Measurements from ENCODE around the gene RNLS. TPM values are rescaled to one million over a fixed set of nuclear protein-coding genes. Genes with fewer than 3 reads are reported as not detected.
"Not testable (repeated sequence)": the region's sequence is repeated elsewhere in the genome, so short reads cannot be mapped to it uniquely, and the experiment has no call there.

RNLS gene
- total RNA-seq, 1 experiment from 2014 or later, result not detected

- TF ChIP-seq RAD21 (IDR thresholded peaks at IDR 0.05; ENCODE audit: low read depth), result no peak
- TF ChIP-seq ATF3 (IDR thresholded peaks at IDR 0.05), result no peak
- TF ChIP-seq POLR2AphosphoS5 (IDR thresholded peaks at IDR 0.05; ENCODE audit: low read depth, low read length), result no peak
- no peak for TF ChIP-seq SP1 (IDR thresholded peaks at IDR 0.05; ENCODE audit: low read depth)
- TF ChIP-seq ZFX (IDR thresholded peaks at IDR 0.05), result no peak
- TF ChIP-seq REST (IDR thresholded peaks at IDR 0.05; ENCODE audit: low read depth), result no peak
- no peak for TF ChIP-seq ZBTB33 (IDR thresholded peaks at IDR 0.05; ENCODE audit: extremely low read depth, insufficient replicate concordance, low read length)
- TF ChIP-seq FOSL1 (IDR thresholded peaks at IDR 0.05; ENCODE audit: low read depth), result no peak
- no peak for TF ChIP-seq ZNF274 (IDR thresholded peaks at IDR 0.05; ENCODE audit: low read depth, low read length)
- no peak for TF ChIP-seq YY1 (IDR thresholded peaks at IDR 0.05; ENCODE audit: extremely low read depth, insufficient replicate concordance, low read depth, low read length)
- no peak for TF ChIP-seq ELF1 (IDR thresholded peaks at IDR 0.05; ENCODE audit: borderline replicate concordance, low read depth)
- TF ChIP-seq CEBPB (IDR thresholded peaks at IDR 0.05; ENCODE audit: low read depth), result no peak
- intact Hi-C loops (cut with micrococcal nuclease), result no loop called here
- CTCF ChIA-PET, result no interaction called here
- no TSS peak for BruUV-seq (replicated peaks)
- H4K20me1 ChIP-seq (ENCODE audit: insufficient read depth), result no peaks in the 10 kb centered on the region
- DNase-seq (ENCODE audit: low read depth, low spot score) (no peak), ATAC-seq (no peak)
- no peak overlapping the region for H3K9ac ChIP-seq (ENCODE audit: low read length)
- no peak overlapping the region for H3K4me2 ChIP-seq (ENCODE audit: low read length)
- H2AFZ ChIP-seq (ENCODE audit: low read depth, low read length, poor library complexity, severe bottlenecking), result no peak overlapping the region
- no peaks in the 10 kb centered on the region for H3K79me2 ChIP-seq (ENCODE audit: insufficient read depth, low read length)
- no peaks in the 10 kb centered on the region for H3K9me2 ChIP-seq (ENCODE audit: insufficient read depth)
- H3K27ac ChIP-seq (ENCODE audit: low read depth, low read length), result no peak overlapping the region
- RAD21 ChIA-PET (ENCODE audit: low non-redundant PET in 1 of 2, low total read pairs in 2 of 2, uncharacterized antibody in 2 of 2, unreplicated experiment in 2 of 2), result no interaction called here
- H3K9me3 ChIP-seq (ENCODE audit: control insufficient read depth in 1 of 2, insufficient read depth in 1 of 2, low read depth in 1 of 2, low read length in 2 of 2), result no peaks in the 10 kb centered on the region
- no peaks in the 10 kb centered on the region for H3K36me3 ChIP-seq (ENCODE audit: control insufficient read depth in 1 of 2, insufficient read depth in 2 of 2, low read length in 2 of 2)
- no peak overlapping the region for H3K4me3 ChIP-seq (replicated peaks in 1 of 2; ENCODE audit: low read depth in 1 of 2, low read length in 2 of 2)
- no peaks in the 10 kb centered on the region; a peak in 1 of 4 replicates for H3K4me1 ChIP-seq (ENCODE audit: control insufficient read depth in 1 of 2, insufficient read depth in 2 of 2, low read length in 2 of 2)
- no peaks in the 10 kb centered on the region for H3K27me3 ChIP-seq (ENCODE audit: insufficient read depth, low read length)
- POLR2A ChIA-PET, result no interaction called here
Observed at GRCh38 chr10:88278912-88279311, 304.2 kb downstream of the RNLS start.

GRCh38 chr10:88276945-88277344 is 306.2 kb downstream of the RNLS start:
- BruUV-seq (replicated peaks); H3K4me3 ChIP-seq (replicated peaks in 1 of 2; ENCODE audit: low read depth in 1 of 2, low read length in 2 of 2); CTCF ChIA-PET: not testable (repeated sequence)

More at GRCh38 chr10:88276945-88277344, 306.2 kb downstream of the RNLS start:
- DNase-seq (ENCODE audit: low read depth, low spot score); H2AFZ ChIP-seq (ENCODE audit: low read depth, low read length, poor library complexity, severe bottlenecking); H3K79me2 ChIP-seq (ENCODE audit: insufficient read depth, low read length); RAD21 ChIA-PET (ENCODE audit: low non-redundant PET in 1 of 2, low total read pairs in 2 of 2, uncharacterized antibody in 2 of 2, unreplicated experiment in 2 of 2); H3K4me2 ChIP-seq (ENCODE audit: low read length); intact Hi-C loops (cut with micrococcal nuclease); POLR2A ChIA-PET; H4K20me1 ChIP-seq (ENCODE audit: insufficient read depth); H3K4me1 ChIP-seq (ENCODE audit: control insufficient read depth in 1 of 2, insufficient read depth in 2 of 2, low read length in 2 of 2); H3K27me3 ChIP-seq (ENCODE audit: insufficient read depth, low read length); H3K27ac ChIP-seq (ENCODE audit: low read depth, low read length); H3K9me2 ChIP-seq (ENCODE audit: insufficient read depth); H3K9me3 ChIP-seq (ENCODE audit: control insufficient read depth in 1 of 2, insufficient read depth in 1 of 2, low read depth in 1 of 2, low read length in 2 of 2); ATAC-seq; H3K36me3 ChIP-seq (ENCODE audit: control insufficient read depth in 1 of 2, insufficient read depth in 2 of 2, low read length in 2 of 2); H3K9ac ChIP-seq (ENCODE audit: low read length): not testable (repeated sequence)

Measured in HCT116 (cell line).